ENCODE measurements around the gene IGF2BP2.

IGF2BP2 gene

GRCh38 chr3:185756477-185756876, 68.4 kb downstream of the IGF2BP2 start:
- Histone ChIP-seq H3K27me3 (ENCODE audit: insufficient read depth, poor library complexity, severe bottlenecking) (peaks cover 13% of the 10 kb centered on the region), H3K27ac (replicated peaks) (no peak overlapping the region), H3K4me3 (replicated peaks; ENCODE audit: insufficient read depth, low read length) (no peak overlapping the region)
- TF ChIP-seq REST (IDR thresholded peaks at IDR 0.05; ENCODE audit: insufficient replicate concordance, low read depth) (no peak), SPI1 (IDR thresholded peaks at IDR 0.05; ENCODE audit: borderline replicate concordance, low read depth) (no peak), POLR2AphosphoS5 (IDR thresholded peaks at IDR 0.05; ENCODE audit: low read depth) (no peak), GABPA (IDR thresholded peaks at IDR 0.05; ENCODE audit: low read depth) (no peak), CTCF (IDR thresholded peaks at IDR 0.05; ENCODE audit: insufficient read depth, low read length) (no peak)
- DNase-seq (ENCODE audit: low read depth in 1 of 2, low spot score in 1 of 2), result no peak

GRCh38 chr3:185754920-185755319, 69.9 kb downstream of the IGF2BP2 start:
- no peak overlapping the region for H3K27ac ChIP-seq (replicated peaks)
- no peak for DNase-seq (ENCODE audit: low read depth in 1 of 2, low spot score in 1 of 2)
- no peak overlapping the region for H3K4me3 ChIP-seq (replicated peaks; ENCODE audit: insufficient read depth, low read length)
- peaks cover 6% of the 10 kb centered on the region for H3K27me3 ChIP-seq (ENCODE audit: insufficient read depth, poor library complexity, severe bottlenecking)
- TF ChIP-seq SPI1 (IDR thresholded peaks at IDR 0.05; ENCODE audit: borderline replicate concordance, low read depth) (no peak), CTCF (IDR thresholded peaks at IDR 0.05; ENCODE audit: insufficient read depth, low read length) (no peak), POLR2AphosphoS5 (IDR thresholded peaks at IDR 0.05; ENCODE audit: low read depth) (no peak), GABPA (IDR thresholded peaks at IDR 0.05; ENCODE audit: low read depth) (no peak), REST (IDR thresholded peaks at IDR 0.05; ENCODE audit: insufficient replicate concordance, low read depth) (no peak)

GRCh38 chr3:185753354-185753753, 71.5 kb downstream of the IGF2BP2 start:
- no peak for TF ChIP-seq REST (IDR thresholded peaks at IDR 0.05; ENCODE audit: insufficient replicate concordance, low read depth)
- TF ChIP-seq CTCF (IDR thresholded peaks at IDR 0.05; ENCODE audit: insufficient read depth, low read length), result no peak
- no peak for TF ChIP-seq POLR2AphosphoS5 (IDR thresholded peaks at IDR 0.05; ENCODE audit: low read depth)
- TF ChIP-seq SPI1 (IDR thresholded peaks at IDR 0.05; ENCODE audit: borderline replicate concordance, low read depth), result no peak
- TF ChIP-seq GABPA (IDR thresholded peaks at IDR 0.05; ENCODE audit: low read depth), result no peak
- H3K27ac ChIP-seq (replicated peaks), result no peak overlapping the region
- H3K4me3 ChIP-seq (replicated peaks; ENCODE audit: insufficient read depth, low read length), result no peak overlapping the region
- peaks cover 4% of the 10 kb centered on the region for H3K27me3 ChIP-seq (ENCODE audit: insufficient read depth, poor library complexity, severe bottlenecking)
- no peak for DNase-seq (ENCODE audit: low read depth in 1 of 2, low spot score in 1 of 2)

All from HL-60 (cell line).